HG03565 (cell line): ENCODE data around the gene METTL26.

ENCODE experiments used
- ATAC-seq: cut with Tn5 transposase; IDR thresholded peaks from one replicate; pipeline ENCODE4 v1.9.1; 2021; ENCODE audit warnings: mild to moderate bottlenecking, moderate library complexity; ENCODE audit not compliant: unreplicated experiment

METTL26 gene

GRCh38 chr16:675884-676564 is 39.9 kb upstream of the METTL26 start:
- ATAC-seq = no peak

GRCh38 chr16:674968-675883 is 39.1 kb upstream of the METTL26 start, which contains the start of gene RHBDL1:
Gene RHBDL1, plus strand, starts transcription at chr16:675671. Its CDS starts 120 bp downstream, at chr16:675791.
- ATAC-seq = no peak

GRCh38 chr16:674214-674881 is 38.2 kb upstream of the METTL26 start:
- no peak for ATAC-seq

GRCh38 chr16:673399-673991 is 37.4 kb upstream of the METTL26 start:
- ATAC-seq = no peak

- no peak for ATAC-seq
Measured at GRCh38 chr16:672851-673250, 36.7 kb upstream of the METTL26 start.

GRCh38 chr16:672371-672770 is 36.3 kb upstream of the METTL26 start:
- no peak for ATAC-seq

- ATAC-seq = no peak
Measured at GRCh38 chr16:671353-672131, 35.4 kb upstream of the METTL26 start.

- ATAC-seq = no peak
Measured at GRCh38 chr16:670485-671352, 34.6 kb upstream of the METTL26 start.

GRCh38 chr16:669666-670065 is 33.6 kb upstream of the METTL26 start:
- no peak for ATAC-seq

- peak; percentile 12 for ATAC-seq
Measured at GRCh38 chr16:668519-669171, 32.5 kb upstream of the METTL26 start.

- peak; percentile 76 for ATAC-seq
Measured at GRCh38 chr16:667780-668518, 31.8 kb upstream of the METTL26 start, which contains the start of gene RHOT2. Gene RHOT2, plus strand, starts transcription at chr16:668132. Its CDS starts 68 bp downstream, at chr16:668200.

- ATAC-seq = no peak
Measured at GRCh38 chr16:667113-667779, 31.1 kb upstream of the METTL26 start.

- no peak for ATAC-seq
Measured at GRCh38 chr16:666572-666971, 30.5 kb upstream of the METTL26 start.

GRCh38 chr16:662597-662996 is 26.5 kb upstream of the METTL26 start:
- ATAC-seq = no peak

- ATAC-seq = no peak
Measured at GRCh38 chr16:662095-662494, 26.0 kb upstream of the METTL26 start.

- no peak for ATAC-seq
Measured at GRCh38 chr16:661184-661821, 25.2 kb upstream of the METTL26 start.
